MM.1S (cell line): ENCODE results near the gene MALSU1.

ENCODE experiments used
- EZH2 ChIP-seq: fragments of 300-600 bp; sonication (generic); optimal IDR thresholded peaks from 2 replicates; pipeline ENCODE3; 2017; ENCODE audit warnings: low read depth, mild to moderate bottlenecking, antibody characterized with exemption, low read length, mixed read lengths
- EZH2phosphoT487 ChIP-seq: fragments of 300-600 bp; sonication (generic); IDR thresholded peaks from 2 replicates; pipeline ENCODE4 v1.6.1; 2018; ENCODE audit warnings: antibody characterized with exemption, low read length
- TF ChIP-seq, protein P1 (sequence below): fragments of 300-600 bp; sonication (generic); IDR thresholded peaks from 2 replicates; pipeline ENCODE4 v1.5.1; 2016; ENCODE audit warnings: antibody characterized with exemption, low read length, mixed read lengths

DNA sequence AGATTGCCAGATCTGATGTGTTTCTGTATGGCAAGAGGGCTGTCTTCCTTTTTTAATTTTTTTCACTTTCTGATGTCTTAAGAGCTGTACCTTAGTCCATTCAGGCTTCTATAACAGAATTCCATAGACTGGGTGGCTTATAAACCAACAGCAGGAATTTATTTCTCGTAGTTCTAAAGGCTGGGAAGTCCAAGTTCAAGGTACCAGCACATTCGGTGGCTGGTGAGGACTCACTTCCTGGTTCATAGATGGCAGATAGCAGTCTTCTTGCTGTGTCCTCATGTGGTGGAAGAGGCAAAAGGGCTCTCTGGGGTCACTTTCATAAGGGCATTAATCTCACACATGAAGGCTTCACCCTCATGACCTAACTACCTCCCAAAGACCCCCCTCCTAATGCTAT is 31.8 kb upstream of the MALSU1 start:
- TF ChIP-seq, protein P1, sequence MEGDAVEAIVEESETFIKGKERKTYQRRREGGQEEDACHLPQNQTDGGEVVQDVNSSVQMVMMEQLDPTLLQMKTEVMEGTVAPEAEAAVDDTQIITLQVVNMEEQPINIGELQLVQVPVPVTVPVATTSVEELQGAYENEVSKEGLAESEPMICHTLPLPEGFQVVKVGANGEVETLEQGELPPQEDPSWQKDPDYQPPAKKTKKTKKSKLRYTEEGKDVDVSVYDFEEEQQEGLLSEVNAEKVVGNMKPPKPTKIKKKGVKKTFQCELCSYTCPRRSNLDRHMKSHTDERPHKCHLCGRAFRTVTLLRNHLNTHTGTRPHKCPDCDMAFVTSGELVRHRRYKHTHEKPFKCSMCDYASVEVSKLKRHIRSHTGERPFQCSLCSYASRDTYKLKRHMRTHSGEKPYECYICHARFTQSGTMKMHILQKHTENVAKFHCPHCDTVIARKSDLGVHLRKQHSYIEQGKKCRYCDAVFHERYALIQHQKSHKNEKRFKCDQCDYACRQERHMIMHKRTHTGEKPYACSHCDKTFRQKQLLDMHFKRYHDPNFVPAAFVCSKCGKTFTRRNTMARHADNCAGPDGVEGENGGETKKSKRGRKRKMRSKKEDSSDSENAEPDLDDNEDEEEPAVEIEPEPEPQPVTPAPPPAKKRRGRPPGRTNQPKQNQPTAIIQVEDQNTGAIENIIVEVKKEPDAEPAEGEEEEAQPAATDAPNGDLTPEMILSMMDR, result no peak
- no peak for TF ChIP-seq EZH2phosphoT487
- TF ChIP-seq EZH2, result no peak
